Activated naive CD8-positive, alpha-beta T cell treated with anti-CD3 and anti-CD28 coated beads, Interleukin-2, amount 10 ng/mL, durations not matched to agents 7 days and 5 days (primary cell): ENCODE measurements around the gene NKAIN2. TPM values are rescaled to one million over a fixed set of nuclear protein-coding genes. Genes with fewer than 3 reads are reported as not detected.

ENCODE experiments used
- ATAC-seq: fragments of 150-1000 bp; cut with Tn5 transposase; one replicate; pipeline ENCODE4 v1.10.0; 2021; ENCODE audit warnings: low read depth, moderate library complexity
- POLR2A ChIA-PET: fragments of 350-600 bp; sonication (Branson Sonifier 250); formaldehyde crosslinking; loops from one replicate; lab custom pipeline; 2021; ENCODE audit warnings: antibody characterized with exemption; lab: Charles Lee
- DNase-seq: peaks from one replicate; pipeline ENCODE4 v3.0.0; 2021
- H3K27ac Mint-ChIP-seq: one replicate; pipeline ENCODE4 v1.8.0; 2022; ENCODE audit warnings: mild to moderate bottlenecking, mixed read lengths
- H3K27me3 Mint-ChIP-seq: one replicate; pipeline ENCODE4 v1.8.0; 2022; ENCODE audit warnings: mild to moderate bottlenecking, moderate library complexity, mixed read lengths
- H3K36me3 Mint-ChIP-seq: one replicate; pipeline ENCODE4 v1.8.0; 2021; ENCODE audit warnings: mild to moderate bottlenecking, mixed read lengths
- H3K4me1 Mint-ChIP-seq: one replicate; pipeline ENCODE4 v1.8.0; 2021; ENCODE audit warnings: mixed read lengths
- H3K4me3 Mint-ChIP-seq: one replicate; pipeline ENCODE4 v1.8.0; 2022; ENCODE audit warnings: mild to moderate bottlenecking, moderate library complexity, mixed read lengths
- H3K9me3 Mint-ChIP-seq: one replicate; pipeline ENCODE4 v1.8.0; 2021; ENCODE audit warnings: mixed read lengths
- total RNA-seq, 2 experiments: library from RNA; stranded (reverse); gene quantifications; one replicate each; pipeline ENCODE4 v1.2.3, GENCODE V29; 2021

NKAIN2 gene
- total RNA-seq, 2 experiments from 2014 or later: not detected

- Mint-ChIP-seq H3K27me3 (no peaks in the 10 kb centered on the region), H3K9me3 (peaks cover 2% of the 10 kb centered on the region), H3K4me1 (no peaks in the 10 kb centered on the region), H3K4me3 (no peak overlapping the region), H3K36me3 (no peaks in the 10 kb centered on the region), H3K27ac (no peak overlapping the region)
- POLR2A ChIA-PET: no interaction called here
- DNase-seq (no peak), ATAC-seq (no peak)
Measured at GRCh38 chr6:123875784-123876183, 72.1 kb downstream of the NKAIN2 start.

GRCh38 chr6:123879749-123880148 is 76.1 kb downstream of the NKAIN2 start:
- no peak overlapping the region for H3K4me3 Mint-ChIP-seq
- peaks cover 3% of the 10 kb centered on the region for H3K9me3 Mint-ChIP-seq
- no peaks in the 10 kb centered on the region for H3K27me3 Mint-ChIP-seq
- POLR2A ChIA-PET: no interaction called here
- ATAC-seq (no peak), DNase-seq (no peak)
- H3K27ac Mint-ChIP-seq: no peak overlapping the region
- H3K4me1 Mint-ChIP-seq: no peaks in the 10 kb centered on the region
- no peaks in the 10 kb centered on the region for H3K36me3 Mint-ChIP-seq

GRCh38 chr6:123888771-123889513 is 85.3 kb downstream of the NKAIN2 start:
- Mint-ChIP-seq H3K36me3 (no peaks in the 10 kb centered on the region), H3K4me3 (no peak overlapping the region), H3K9me3 (no peaks in the 10 kb centered on the region), H3K27me3 (no peaks in the 10 kb centered on the region), H3K27ac (no peak overlapping the region), H3K4me1 (no peaks in the 10 kb centered on the region)
- POLR2A ChIA-PET: no interaction called here
- no peak for DNase-seq
- ATAC-seq: no peak

GRCh38 chr6:123895346-123895745 is 91.7 kb downstream of the NKAIN2 start:
- ATAC-seq (no peak), DNase-seq (no peak)
- Mint-ChIP-seq H3K9me3 (no peaks in the 10 kb centered on the region), H3K4me3 (no peak overlapping the region), H3K27ac (no peak overlapping the region), H3K36me3 (no peaks in the 10 kb centered on the region), H3K4me1 (no peaks in the 10 kb centered on the region), H3K27me3 (no peaks in the 10 kb centered on the region)
- POLR2A ChIA-PET: no interaction called here

- DNase-seq (no peak), ATAC-seq (no peak)
- Mint-ChIP-seq H3K4me3 (no peak overlapping the region), H3K9me3 (no peaks in the 10 kb centered on the region), H3K27me3 (no peaks in the 10 kb centered on the region), H3K36me3 (no peaks in the 10 kb centered on the region), H3K27ac (no peak overlapping the region), H3K4me1 (no peaks in the 10 kb centered on the region)
- POLR2A ChIA-PET: no interaction called here
Measured at GRCh38 chr6:123895806-123896205, 92.1 kb downstream of the NKAIN2 start.

GRCh38 chr6:123896869-123897268 is 93.2 kb downstream of the NKAIN2 start:
- Mint-ChIP-seq H3K27ac (no peak overlapping the region), H3K4me1 (no peaks in the 10 kb centered on the region), H3K27me3 (no peaks in the 10 kb centered on the region), H3K4me3 (no peak overlapping the region), H3K36me3 (no peaks in the 10 kb centered on the region), H3K9me3 (no peaks in the 10 kb centered on the region)
- ATAC-seq (no peak), DNase-seq (no peak)
- POLR2A ChIA-PET: no interaction called here

GRCh38 chr6:123897965-123898364 is 94.3 kb downstream of the NKAIN2 start:
- Mint-ChIP-seq H3K4me1 (no peaks in the 10 kb centered on the region), H3K27me3 (no peaks in the 10 kb centered on the region), H3K27ac (no peak overlapping the region), H3K9me3 (peaks cover 2% of the 10 kb centered on the region), H3K4me3 (no peak overlapping the region), H3K36me3 (no peaks in the 10 kb centered on the region)
- POLR2A ChIA-PET: no interaction called here
- ATAC-seq: no peak
- DNase-seq: no peak

GRCh38 chr6:123898665-123899064 is 95.0 kb downstream of the NKAIN2 start:
- no peaks in the 10 kb centered on the region for H3K36me3 Mint-ChIP-seq
- POLR2A ChIA-PET: no interaction called here
- H3K4me1 Mint-ChIP-seq: no peaks in the 10 kb centered on the region
- H3K27me3 Mint-ChIP-seq: no peaks in the 10 kb centered on the region
- H3K4me3 Mint-ChIP-seq: no peak overlapping the region
- no peak for DNase-seq
- no peak for ATAC-seq
- H3K9me3 Mint-ChIP-seq: peaks cover 2% of the 10 kb centered on the region
- no peak overlapping the region for H3K27ac Mint-ChIP-seq

GRCh38 chr6:123899745-123900144 is 96.1 kb downstream of the NKAIN2 start:
- peaks cover 2% of the 10 kb centered on the region for H3K9me3 Mint-ChIP-seq
- ATAC-seq: no peak

GRCh38 chr6:123901436-123901835 is 97.8 kb downstream of the NKAIN2 start:
- no peak for DNase-seq
- POLR2A ChIA-PET: no interaction called here
- no peaks in the 10 kb centered on the region for H3K27me3 Mint-ChIP-seq
- no peak overlapping the region for H3K4me3 Mint-ChIP-seq
- no peaks in the 10 kb centered on the region for H3K4me1 Mint-ChIP-seq
- H3K9me3 Mint-ChIP-seq: peaks cover 2% of the 10 kb centered on the region
- no peak overlapping the region for H3K27ac Mint-ChIP-seq
- H3K36me3 Mint-ChIP-seq: no peaks in the 10 kb centered on the region
- ATAC-seq: no peak

More at GRCh38 chr6:123899745-123900144, 96.1 kb downstream of the NKAIN2 start:
- POLR2A ChIA-PET: no interaction called here
- no peaks in the 10 kb centered on the region for H3K27me3 Mint-ChIP-seq
- no peaks in the 10 kb centered on the region for H3K4me1 Mint-ChIP-seq
- no peak overlapping the region for H3K27ac Mint-ChIP-seq
- H3K4me3 Mint-ChIP-seq: no peak overlapping the region
- no peak for DNase-seq
- no peaks in the 10 kb centered on the region for H3K36me3 Mint-ChIP-seq

- Mint-ChIP-seq H3K4me3 (no peak overlapping the region), H3K27me3 (no peaks in the 10 kb centered on the region), H3K9me3 (peaks cover 2% of the 10 kb centered on the region), H3K4me1 (no peaks in the 10 kb centered on the region), H3K27ac (no peak overlapping the region), H3K36me3 (no peaks in the 10 kb centered on the region)
- no peak for DNase-seq
- POLR2A ChIA-PET: no interaction called here
- ATAC-seq: no peak
Measured at GRCh38 chr6:123902738-123903313, 99.2 kb downstream of the NKAIN2 start.

GRCh38 chr6:123904228-123904627 is 100.6 kb downstream of the NKAIN2 start:
- H3K4me1 Mint-ChIP-seq: no peaks in the 10 kb centered on the region
- no peaks in the 10 kb centered on the region for H3K36me3 Mint-ChIP-seq
- no peak for DNase-seq
- no peak overlapping the region for H3K27ac Mint-ChIP-seq
- peaks cover 2% of the 10 kb centered on the region for H3K9me3 Mint-ChIP-seq
- no peaks in the 10 kb centered on the region for H3K27me3 Mint-ChIP-seq
- POLR2A ChIA-PET: no interaction called here
- no peak overlapping the region for H3K4me3 Mint-ChIP-seq
- ATAC-seq: no peak

GRCh38 chr6:123908797-123909196 is 105.1 kb downstream of the NKAIN2 start:
- DNase-seq: no peak
- H3K27me3 Mint-ChIP-seq: no peaks in the 10 kb centered on the region
- no peaks in the 10 kb centered on the region for H3K36me3 Mint-ChIP-seq
- H3K4me1 Mint-ChIP-seq: no peaks in the 10 kb centered on the region
- ATAC-seq: no peak
- POLR2A ChIA-PET: no interaction called here
- no peak overlapping the region for H3K4me3 Mint-ChIP-seq
- no peak overlapping the region for H3K27ac Mint-ChIP-seq
- H3K9me3 Mint-ChIP-seq: no peaks in the 10 kb centered on the region

GRCh38 chr6:123909989-123910388 is 106.3 kb downstream of the NKAIN2 start:
- DNase-seq (no peak), ATAC-seq (no peak)
- Mint-ChIP-seq H3K4me3 (no peak overlapping the region), H3K27me3 (no peaks in the 10 kb centered on the region), H3K27ac (no peak overlapping the region), H3K4me1 (no peaks in the 10 kb centered on the region), H3K9me3 (no peaks in the 10 kb centered on the region), H3K36me3 (no peaks in the 10 kb centered on the region)
- POLR2A ChIA-PET: no interaction called here
